ENCODE measurements around the gene GPR55. TPM values are rescaled to one million over a fixed set of nuclear protein-coding genes. Genes with fewer than 3 reads are reported as not detected.
A peak's percentile ranks its signal among the peaks of the same experiment; 100 is the strongest.

GPR55 gene
- total RNA-seq, 2 experiments from 2014 or later = 18.8 to 20.4 TPM

- H3K36me3 Mint-ChIP-seq = peaks cover 3% of the 10 kb centered on the region
- no peak for DNase-seq
- peaks cover 3% of the 10 kb centered on the region for H3K9me3 Mint-ChIP-seq
- H3K27ac Mint-ChIP-seq = no peak overlapping the region
- H3K4me1 Mint-ChIP-seq = peaks cover 41% of the 10 kb centered on the region
- no peak overlapping the region for H3K4me3 Mint-ChIP-seq
- H3K27me3 Mint-ChIP-seq = no peaks in the 10 kb centered on the region
Measured at GRCh38 chr2:230896346-230897115, 28.5 kb downstream of the GPR55 start.

- DNase-seq = no peak
- Mint-ChIP-seq H3K36me3 (peaks cover 3% of the 10 kb centered on the region), H3K4me3 (no peak overlapping the region), H3K27ac (no peak overlapping the region), H3K4me1 (peaks cover 48% of the 10 kb centered on the region), H3K9me3 (peaks cover 3% of the 10 kb centered on the region), H3K27me3 (no peaks in the 10 kb centered on the region)
Measured at GRCh38 chr2:230895536-230896345, 29.3 kb downstream of the GPR55 start.

GRCh38 chr2:230893841-230894781, 30.9 kb downstream of the GPR55 start:
- Mint-ChIP-seq H3K9me3 (peaks cover 3% of the 10 kb centered on the region), H3K27ac (no peak overlapping the region), H3K4me3 (no peak overlapping the region), H3K27me3 (no peaks in the 10 kb centered on the region), H3K4me1 (peaks cover 36% of the 10 kb centered on the region), H3K36me3 (peaks cover 3% of the 10 kb centered on the region)
- no peak for DNase-seq

DNA sequence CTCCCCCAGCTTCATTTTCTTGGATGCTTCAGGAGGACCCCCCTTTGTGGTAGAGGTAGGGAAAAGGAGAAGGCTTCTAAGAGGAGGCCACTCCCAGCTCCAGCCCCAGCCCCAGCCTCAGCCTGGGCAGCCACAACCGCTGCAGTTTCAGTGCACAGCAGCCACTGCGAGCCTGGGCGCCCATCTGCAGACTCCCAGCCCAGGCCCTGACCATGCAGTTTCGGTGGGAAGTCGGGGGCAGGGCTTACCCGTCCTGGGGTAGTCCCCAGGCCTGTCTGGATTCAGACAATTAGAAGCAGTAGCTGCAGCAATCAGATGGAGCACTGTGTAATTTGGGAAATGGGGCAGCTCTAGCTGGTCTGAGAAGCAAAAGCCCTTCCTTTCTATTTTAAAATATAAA, 31.7 kb downstream of the GPR55 start:
- Mint-ChIP-seq H3K4me1 (peaks cover 34% of the 10 kb centered on the region), H3K27me3 (no peaks in the 10 kb centered on the region), H3K36me3 (peaks cover 3% of the 10 kb centered on the region), H3K27ac (no peak overlapping the region), H3K4me3 (no peak overlapping the region), H3K9me3 (peaks cover 5% of the 10 kb centered on the region)
- no peak for DNase-seq

DNA sequence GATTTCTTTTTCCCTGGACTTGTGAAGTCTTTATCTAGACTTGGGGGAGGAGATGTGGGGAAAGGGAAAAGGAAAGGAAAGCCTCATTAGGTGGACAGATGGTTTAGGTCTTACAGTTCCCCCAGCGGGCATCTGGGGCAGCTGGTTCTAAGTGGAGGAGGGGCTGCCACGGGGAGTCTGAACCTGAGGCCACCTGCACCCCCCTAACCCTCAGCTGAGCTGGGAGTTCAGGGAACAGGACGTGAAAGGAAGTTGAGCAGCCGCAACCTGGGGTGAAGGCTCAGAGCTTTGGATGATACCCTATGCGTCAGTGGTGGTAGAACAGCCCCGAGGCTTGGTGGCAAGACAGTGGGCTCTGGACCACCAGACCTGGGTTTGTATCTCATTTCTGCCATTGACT, 33.5 kb downstream of the GPR55 start:
- Mint-ChIP-seq H3K36me3 (peaks cover 3% of the 10 kb centered on the region), H3K9me3 (peaks cover 5% of the 10 kb centered on the region), H3K4me3 (no peak overlapping the region), H3K27me3 (no peaks in the 10 kb centered on the region), H3K27ac (peak overlapping the region; percentile 51), H3K4me1 (peaks cover 34% of the 10 kb centered on the region)
- DNase-seq = no peak

- peaks cover 5% of the 10 kb centered on the region for H3K9me3 Mint-ChIP-seq
- no peak overlapping the region for H3K4me3 Mint-ChIP-seq
- H3K36me3 Mint-ChIP-seq = peaks cover 3% of the 10 kb centered on the region
- no peaks in the 10 kb centered on the region for H3K27me3 Mint-ChIP-seq
- H3K4me1 Mint-ChIP-seq = peaks cover 35% of the 10 kb centered on the region
- peak overlapping the region; percentile 51 for H3K27ac Mint-ChIP-seq
- DNase-seq = no peak
Measured at GRCh38 chr2:230891064-230891463, 34.0 kb downstream of the GPR55 start.

DNA sequence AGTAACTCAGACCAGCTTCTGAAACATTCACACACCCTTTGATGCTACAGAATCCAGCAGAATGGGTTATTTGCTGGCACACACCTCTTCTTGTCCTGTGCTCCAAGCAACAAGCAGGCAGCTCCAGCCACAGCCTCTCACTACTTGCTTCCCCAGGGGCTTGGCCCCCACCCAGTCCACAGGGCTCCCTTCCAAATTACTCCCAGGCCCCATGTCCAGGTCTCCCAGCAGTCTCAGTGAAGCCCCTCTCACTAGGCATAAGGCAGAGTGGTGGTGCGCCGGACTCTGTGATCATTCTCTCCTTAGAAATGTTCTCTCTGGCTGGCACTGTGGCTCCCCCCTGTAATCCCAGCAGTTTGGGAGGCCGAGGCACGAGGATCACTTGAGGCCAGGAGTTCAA, 34.4 kb downstream of the GPR55 start:
- Mint-ChIP-seq H3K27me3 (no peaks in the 10 kb centered on the region), H3K27ac (no peak overlapping the region), H3K9me3 (peaks cover 5% of the 10 kb centered on the region), H3K4me3 (no peak overlapping the region), H3K36me3 (peaks cover 3% of the 10 kb centered on the region), H3K4me1 (peaks cover 38% of the 10 kb centered on the region)
- DNase-seq = no peak

DNA sequence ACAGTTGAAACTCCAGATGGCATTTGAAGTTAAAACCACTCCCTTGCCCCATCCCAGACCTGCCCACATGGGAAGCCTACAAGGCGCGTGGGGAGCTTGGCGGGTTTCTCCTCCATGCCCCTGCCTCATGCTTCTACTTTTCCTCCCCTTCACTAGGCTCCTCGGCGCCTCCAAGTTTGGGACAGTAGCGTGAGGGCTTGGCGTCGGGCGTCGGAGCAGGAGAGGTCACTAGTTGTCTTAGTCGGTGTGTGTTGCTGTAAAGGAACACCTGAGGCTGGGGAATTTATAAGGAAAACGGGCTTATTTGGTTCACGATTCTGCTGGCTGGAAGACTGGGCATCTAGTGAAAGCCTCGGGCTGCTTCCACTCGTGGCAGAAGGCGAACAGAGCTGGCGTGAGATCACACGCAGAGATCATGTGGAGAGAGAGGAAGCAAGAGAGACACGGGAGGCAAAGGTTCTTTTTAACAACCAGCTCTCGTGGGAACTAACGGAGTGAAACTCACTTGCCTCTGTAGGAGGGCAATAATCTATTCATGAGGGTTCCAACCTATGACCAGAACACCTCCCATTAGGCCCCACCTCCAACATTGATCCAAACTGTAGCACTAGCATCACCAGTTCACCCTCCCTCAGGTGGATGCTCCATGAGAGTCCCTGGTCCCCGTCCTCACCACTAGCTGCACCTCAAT, 35.0 kb downstream of the GPR55 start:
- peaks cover 5% of the 10 kb centered on the region for H3K9me3 Mint-ChIP-seq
- no peaks in the 10 kb centered on the region for H3K27me3 Mint-ChIP-seq
- H3K4me1 Mint-ChIP-seq = peaks cover 38% of the 10 kb centered on the region
- H3K4me3 Mint-ChIP-seq = no peak overlapping the region
- no peak overlapping the region for H3K27ac Mint-ChIP-seq
- DNase-seq = no peak
- peaks cover 3% of the 10 kb centered on the region for H3K36me3 Mint-ChIP-seq

- Mint-ChIP-seq H3K4me3 (no peak overlapping the region), H3K27ac (no peak overlapping the region), H3K4me1 (peaks cover 31% of the 10 kb centered on the region), H3K36me3 (no peaks in the 10 kb centered on the region), H3K9me3 (peaks cover 5% of the 10 kb centered on the region), H3K27me3 (no peaks in the 10 kb centered on the region)
- no peak for DNase-seq
Measured at GRCh38 chr2:230888824-230889400, 36.1 kb downstream of the GPR55 start.

DNA sequence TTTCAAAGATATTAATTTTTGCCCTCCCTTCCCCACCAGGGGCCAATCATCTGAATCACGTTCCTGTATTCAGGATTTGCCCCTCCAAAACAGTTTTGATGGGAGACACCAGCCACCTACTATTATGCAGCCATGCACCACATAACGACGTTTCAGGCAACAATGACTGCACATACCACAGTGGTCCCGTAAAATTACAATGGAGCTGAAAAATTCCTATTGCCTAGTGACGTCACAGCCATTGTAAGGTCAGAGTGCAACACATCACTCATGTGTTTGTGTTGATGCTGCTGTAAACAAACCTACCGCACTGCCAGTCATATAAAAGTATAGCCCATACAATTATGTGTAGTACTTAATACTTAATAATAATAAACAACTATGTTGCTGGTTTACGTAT, 37.7 kb downstream of the GPR55 start:
- H3K27ac Mint-ChIP-seq = no peak overlapping the region
- peaks cover 31% of the 10 kb centered on the region for H3K4me1 Mint-ChIP-seq
- H3K36me3 Mint-ChIP-seq = no peaks in the 10 kb centered on the region
- no peak for DNase-seq
- no peaks in the 10 kb centered on the region for H3K27me3 Mint-ChIP-seq
- peaks cover 4% of the 10 kb centered on the region for H3K9me3 Mint-ChIP-seq
- no peak overlapping the region for H3K4me3 Mint-ChIP-seq

GRCh38 chr2:230886671-230887071, 38.4 kb downstream of the GPR55 start:
- Mint-ChIP-seq H3K27ac (no peak overlapping the region), H3K36me3 (peaks cover 3% of the 10 kb centered on the region), H3K4me3 (no peak overlapping the region), H3K9me3 (peaks cover 2% of the 10 kb centered on the region), H3K4me1 (peaks cover 31% of the 10 kb centered on the region), H3K27me3 (no peaks in the 10 kb centered on the region)
- DNase-seq = no peak

DNA sequence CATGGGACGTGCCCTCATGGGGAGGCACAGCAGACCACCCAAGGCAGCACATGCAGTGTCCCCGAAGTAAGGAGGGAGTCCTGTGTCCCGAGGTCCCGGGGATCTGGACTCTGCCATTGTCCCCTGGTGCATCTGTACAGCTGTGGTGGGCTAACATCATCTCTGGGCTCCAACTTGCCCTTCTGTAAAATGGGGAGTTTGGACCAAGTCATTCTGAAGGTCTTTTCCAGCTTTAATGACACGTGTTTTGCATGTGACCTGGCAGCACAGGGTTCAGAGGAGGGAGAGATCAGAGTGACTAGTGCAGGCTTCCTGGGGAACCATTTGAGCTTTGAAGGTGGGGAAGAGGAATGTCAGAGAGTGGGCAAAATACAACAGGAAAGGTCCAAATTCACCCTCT, 38.8 kb downstream of the GPR55 start:
- no peak for DNase-seq
- H3K9me3 Mint-ChIP-seq = peaks cover 2% of the 10 kb centered on the region
- no peak overlapping the region for H3K4me3 Mint-ChIP-seq
- H3K27ac Mint-ChIP-seq = no peak overlapping the region
- peaks cover 3% of the 10 kb centered on the region for H3K36me3 Mint-ChIP-seq
- no peaks in the 10 kb centered on the region for H3K27me3 Mint-ChIP-seq
- H3K4me1 Mint-ChIP-seq = peaks cover 28% of the 10 kb centered on the region

DNA sequence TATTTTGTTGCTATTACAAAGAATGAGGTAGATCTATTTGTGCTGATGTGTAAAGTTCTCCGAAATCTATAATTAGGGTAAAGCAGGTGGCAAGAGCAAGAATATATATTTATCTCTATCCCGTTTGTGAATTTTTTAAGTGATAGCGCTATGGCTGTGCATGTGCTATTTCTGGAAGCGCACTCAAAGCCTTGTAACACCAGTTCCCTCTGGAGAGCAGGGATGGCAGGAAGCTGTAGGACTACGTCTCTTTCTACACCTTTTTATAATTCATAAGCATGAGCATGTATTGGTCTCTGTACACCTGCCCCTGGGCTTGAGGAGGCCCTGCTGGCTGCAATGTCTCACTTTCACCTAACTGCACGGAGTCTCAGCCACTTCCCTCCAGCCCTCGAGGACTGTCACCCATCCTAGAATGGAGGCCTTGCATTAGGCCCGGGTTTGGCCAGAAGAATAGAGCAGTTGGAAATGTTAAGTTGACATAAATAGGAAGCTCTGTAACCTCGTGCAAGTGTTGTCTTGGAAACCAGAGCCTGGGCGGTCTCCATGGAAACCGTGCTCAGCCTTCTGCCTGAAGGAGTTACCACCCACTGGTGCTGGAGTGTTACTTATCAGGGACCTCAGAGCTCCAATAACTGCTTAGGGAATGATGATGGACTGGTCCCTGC, 39.4 kb downstream of the GPR55 start:
- peaks cover 23% of the 10 kb centered on the region for H3K4me1 Mint-ChIP-seq
- DNase-seq = peak; percentile 45

DNA sequence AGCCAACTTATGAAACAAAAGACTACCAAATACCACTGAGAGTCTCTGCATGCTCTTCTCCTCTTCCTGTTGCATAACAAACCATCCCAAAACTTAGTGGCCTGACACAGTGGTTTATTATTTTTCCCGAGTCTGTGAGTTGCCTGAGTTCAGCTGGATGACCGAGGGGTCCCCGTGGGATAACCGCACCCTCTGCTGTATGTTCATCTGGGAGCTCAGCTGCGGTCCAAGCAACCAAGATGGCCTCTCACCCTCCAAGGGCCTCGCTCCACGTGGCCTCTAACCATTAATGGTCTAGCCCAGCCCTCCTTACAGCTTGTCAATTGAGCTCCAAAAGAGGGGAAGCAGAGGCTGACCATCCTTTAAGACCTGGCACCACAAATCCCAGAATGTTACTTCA, 43.2 kb downstream of the GPR55 start:
- Mint-ChIP-seq H3K9me3 (no peaks in the 10 kb centered on the region), H3K27me3 (no peaks in the 10 kb centered on the region), H3K4me1 (peaks cover 44% of the 10 kb centered on the region), H3K27ac (no peak overlapping the region), H3K36me3 (peaks cover 27% of the 10 kb centered on the region), H3K4me3 (no peak overlapping the region)
- no peak for DNase-seq

More for the DNA sequence above, 39.4 kb downstream of the GPR55 start:
- H3K27me3 Mint-ChIP-seq = no peaks in the 10 kb centered on the region
- no peak overlapping the region for H3K4me3 Mint-ChIP-seq
- H3K9me3 Mint-ChIP-seq = peaks cover 2% of the 10 kb centered on the region
- H3K27ac Mint-ChIP-seq = no peak overlapping the region
- peaks cover 3% of the 10 kb centered on the region for H3K36me3 Mint-ChIP-seq
